ENCODE data around the gene KCNS3. TPM values are rescaled to one million over a fixed set of nuclear protein-coding genes. Genes with fewer than 3 reads are reported as not detected.

KCNS3 gene
- total RNA-seq, 1 experiment from 2014 or later: 35.0 TPM

GRCh38 chr2:17867133-17867532 is 11.3 kb upstream of the KCNS3 start:
- in situ Hi-C loops (cut with HindIII; ENCODE audit: low pct_unique_long_range_greater_than_20kb, low sequenced_read_pairs): loop anchor here (25.0 kb wide), 1 partner anchor 295 kb away; no protein-coding TSS in a partner anchor

GRCh38 chr2:17869128-17869527 is 9.3 kb upstream of the KCNS3 start:
- in situ Hi-C loops (cut with HindIII; ENCODE audit: low pct_unique_long_range_greater_than_20kb, low sequenced_read_pairs): loop anchor here (25.0 kb wide), 1 partner anchor 293 kb away; no protein-coding TSS in a partner anchor

More at GRCh38 chr2:17867133-17867532, 11.3 kb upstream of the KCNS3 start:
- no peak for DNase-seq (ENCODE audit: low read depth, low spot score)

GRCh38 chr2:17871639-17872038 is 6.8 kb upstream of the KCNS3 start:
- no peak for DNase-seq (ENCODE audit: low read depth, low spot score)
- in situ Hi-C loops (cut with HindIII; ENCODE audit: low pct_unique_long_range_greater_than_20kb, low sequenced_read_pairs): loop anchor here (25.0 kb wide), 1 partner anchor 291 kb away; no protein-coding TSS in a partner anchor

More at GRCh38 chr2:17869128-17869527, 9.3 kb upstream of the KCNS3 start:
- DNase-seq (ENCODE audit: low read depth, low spot score): peak; percentile 50

DNA sequence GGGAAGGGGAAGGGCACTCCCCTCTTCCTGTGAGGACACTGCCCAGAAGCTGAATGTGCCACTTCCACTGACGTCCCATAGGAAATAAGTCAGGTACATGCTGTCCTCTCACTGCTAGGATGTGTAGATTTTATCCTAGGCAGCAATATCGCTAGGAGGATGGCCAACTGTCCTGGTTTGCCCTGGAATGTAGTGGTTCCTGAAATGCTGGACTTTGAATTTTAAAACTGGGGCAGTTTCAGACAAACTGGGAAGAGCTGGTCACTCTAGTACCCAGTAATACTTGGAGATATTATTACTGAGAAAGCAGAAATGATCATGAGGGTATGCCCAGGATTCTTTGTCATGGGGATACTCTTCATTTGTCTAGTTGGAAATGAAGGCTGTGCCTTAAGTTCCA is 5.4 kb upstream of the KCNS3 start:
- no peak for DNase-seq (ENCODE audit: low read depth, low spot score)
- in situ Hi-C loops (cut with HindIII; ENCODE audit: low pct_unique_long_range_greater_than_20kb, low sequenced_read_pairs): loop anchor here (25.0 kb wide), 1 partner anchor 289 kb away; no protein-coding TSS in a partner anchor

DNA sequence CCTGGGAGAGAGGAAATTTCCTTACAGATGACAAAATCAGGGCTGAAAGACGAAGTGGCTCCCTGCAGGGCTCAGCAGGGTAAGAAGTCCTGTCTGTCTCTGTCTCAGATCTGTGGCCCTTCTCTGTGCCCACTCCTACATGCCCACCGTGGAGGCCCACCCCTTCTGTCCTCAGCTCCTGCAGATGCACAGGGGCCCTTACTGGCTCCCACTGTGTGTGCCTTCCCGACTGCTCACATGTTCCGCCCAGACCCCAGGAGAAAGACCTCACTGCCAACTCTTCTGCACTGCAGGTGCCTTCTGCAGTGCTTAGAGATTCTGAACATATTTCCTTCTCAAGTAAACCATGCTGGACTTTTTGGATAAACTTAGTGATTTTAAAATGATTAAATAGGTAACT is 1.9 kb upstream of the KCNS3 start:
- in situ Hi-C loops (cut with HindIII; ENCODE audit: low pct_unique_long_range_greater_than_20kb, low sequenced_read_pairs): no loop called here
- DNase-seq (ENCODE audit: low read depth, low spot score): no peak

DNA sequence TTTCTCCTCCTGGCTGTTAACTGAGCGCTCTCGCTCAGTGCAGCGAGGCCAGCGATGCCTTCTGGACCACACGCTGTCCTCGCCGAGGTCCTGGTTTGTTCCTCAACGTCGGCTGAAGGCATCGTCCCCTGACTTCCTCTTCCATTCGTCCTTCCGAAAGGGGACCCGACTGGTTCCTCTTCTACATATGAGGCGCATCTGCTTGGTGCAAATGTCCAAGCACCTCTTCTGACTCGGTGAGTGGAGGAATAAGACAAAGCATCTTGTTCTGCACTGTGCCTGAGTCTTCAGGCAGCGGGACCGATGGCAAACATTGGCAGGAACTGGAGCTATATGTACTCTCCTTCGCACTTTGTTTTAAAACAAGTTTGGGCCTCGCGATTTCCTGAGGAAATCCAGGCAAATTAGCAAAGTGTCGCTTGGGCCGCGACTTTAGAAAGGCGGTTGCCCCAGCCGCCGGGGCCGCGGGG is 621 bp upstream of the KCNS3 start:
- DNase-seq (ENCODE audit: low read depth, low spot score): no peak
- in situ Hi-C loops (cut with HindIII; ENCODE audit: low pct_unique_long_range_greater_than_20kb, low sequenced_read_pairs): no loop called here

GRCh38 chr2:17879137-17879912 is 858 bp downstream of the KCNS3 start:
- in situ Hi-C loops (cut with HindIII; ENCODE audit: low pct_unique_long_range_greater_than_20kb, low sequenced_read_pairs): no loop called here
- DNase-seq (ENCODE audit: low read depth, low spot score): peak; percentile 86

DNA sequence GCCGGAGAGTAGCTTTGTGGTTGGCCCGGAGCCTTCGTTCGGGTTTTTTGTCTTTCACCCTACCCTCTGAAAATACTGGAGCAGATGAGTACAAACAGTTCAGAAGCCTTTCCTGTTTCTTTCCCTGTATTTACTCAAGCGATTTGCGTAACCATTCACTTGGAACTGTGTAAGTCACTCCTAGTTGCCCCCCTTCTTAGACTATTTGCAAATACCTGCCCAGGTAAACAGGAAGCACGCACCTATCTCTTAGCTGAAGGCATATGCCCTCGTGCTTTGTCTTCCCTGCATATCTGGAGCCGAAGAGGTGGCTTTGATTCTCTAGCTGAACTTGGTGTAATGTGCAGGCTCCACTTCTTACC is 1.4 kb downstream of the KCNS3 start:
- no peak for DNase-seq (ENCODE audit: low read depth, low spot score)
- in situ Hi-C loops (cut with HindIII; ENCODE audit: low pct_unique_long_range_greater_than_20kb, low sequenced_read_pairs): no loop called here

DNA sequence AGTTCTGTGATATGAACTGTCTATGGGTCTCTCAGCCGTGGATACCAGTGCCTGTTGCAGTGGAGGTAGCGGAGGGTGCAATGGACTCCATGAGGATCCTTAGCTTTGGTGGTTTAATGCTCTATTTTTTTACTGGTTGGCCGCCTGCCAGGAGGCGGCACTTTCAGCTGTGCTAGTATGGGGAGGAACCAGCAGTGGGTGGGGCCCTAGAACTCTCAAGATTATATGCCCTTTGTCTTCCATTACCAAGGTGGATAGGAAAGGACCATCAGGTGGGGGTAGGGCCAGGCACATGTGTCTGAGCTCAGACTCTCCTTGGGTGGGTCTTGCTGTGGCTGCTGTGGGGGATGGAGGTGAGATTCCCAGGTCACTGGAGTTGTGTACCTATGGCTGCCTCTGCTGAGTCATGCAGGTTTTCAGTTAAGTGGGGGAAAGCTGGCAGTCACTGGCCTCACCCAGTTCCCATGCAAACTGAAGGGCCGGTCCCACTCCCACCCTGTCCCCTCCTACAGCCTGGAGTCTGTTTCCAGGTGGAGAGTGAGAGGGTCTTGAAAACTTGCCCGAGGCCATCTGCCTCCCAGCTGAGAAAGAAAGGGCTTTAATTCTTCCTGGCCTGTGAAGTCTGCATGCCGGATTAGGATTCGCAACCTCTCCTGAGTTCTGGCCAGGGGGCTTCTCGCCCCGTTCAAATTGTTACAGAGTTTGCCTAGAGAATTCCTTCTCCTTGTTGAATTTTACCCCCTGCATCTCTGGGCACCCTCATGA is 14.5 kb downstream of the KCNS3 start:
- peak; percentile 44 for DNase-seq (ENCODE audit: low read depth, low spot score)
- in situ Hi-C loops (cut with HindIII; ENCODE audit: low pct_unique_long_range_greater_than_20kb, low sequenced_read_pairs): no loop called here

- in situ Hi-C loops (cut with HindIII; ENCODE audit: low pct_unique_long_range_greater_than_20kb, low sequenced_read_pairs): no loop called here
- no peak for DNase-seq (ENCODE audit: low read depth, low spot score)
These were observed 15.5 kb downstream of the KCNS3 start for GRCh38 chr2:17894005-17894404.

DNA sequence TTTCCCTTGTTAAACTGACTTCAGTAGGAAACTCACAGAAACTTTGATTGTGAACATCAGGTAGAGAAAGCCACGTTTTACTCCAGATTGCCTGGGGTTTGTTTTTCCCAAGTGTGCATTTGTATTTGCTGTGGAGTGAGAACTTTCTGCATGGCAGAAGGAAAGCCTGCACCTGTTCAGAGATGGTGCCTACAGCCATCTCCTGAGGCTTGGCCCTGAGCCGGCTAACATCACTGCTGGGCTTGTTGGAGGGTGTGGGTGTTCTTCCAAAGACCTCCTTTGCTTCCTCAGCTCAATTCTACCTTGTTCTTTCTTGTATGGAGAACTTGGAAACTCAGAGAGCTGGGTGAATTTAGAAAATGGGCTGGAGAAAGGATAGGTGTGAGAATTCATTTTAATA is 16.1 kb downstream of the KCNS3 start:
- in situ Hi-C loops (cut with HindIII; ENCODE audit: low pct_unique_long_range_greater_than_20kb, low sequenced_read_pairs): no loop called here
- no peak for DNase-seq (ENCODE audit: low read depth, low spot score)

- in situ Hi-C loops (cut with HindIII; ENCODE audit: low pct_unique_long_range_greater_than_20kb, low sequenced_read_pairs): no loop called here
- DNase-seq (ENCODE audit: low read depth, low spot score): no peak
These were observed 21.4 kb downstream of the KCNS3 start for GRCh38 chr2:17899871-17900270.

GRCh38 chr2:17901246-17901645 is 22.8 kb downstream of the KCNS3 start:
- DNase-seq (ENCODE audit: low read depth, low spot score): no peak
- in situ Hi-C loops (cut with HindIII; ENCODE audit: low pct_unique_long_range_greater_than_20kb, low sequenced_read_pairs): no loop called here

DNA sequence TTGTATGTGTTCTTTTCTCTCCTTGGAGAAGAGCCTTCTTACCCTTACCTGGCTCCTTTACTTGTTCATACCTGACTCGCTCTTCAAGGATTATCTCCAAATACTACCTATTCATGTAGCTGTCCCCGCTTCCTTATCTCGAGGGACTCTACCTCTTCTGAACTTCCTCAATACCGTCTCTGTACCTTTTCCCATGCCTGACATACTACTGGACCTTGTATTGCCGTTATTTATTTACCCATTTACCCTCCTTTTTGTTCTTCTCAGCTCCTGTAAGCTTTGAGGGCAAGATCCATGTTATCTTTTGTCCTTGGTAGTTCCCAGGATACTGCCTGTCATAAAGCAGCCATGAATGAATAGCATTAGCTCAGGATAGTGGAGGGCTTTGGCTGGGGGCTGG is 32.5 kb downstream of the KCNS3 start:
- in situ Hi-C loops (cut with HindIII; ENCODE audit: low pct_unique_long_range_greater_than_20kb, low sequenced_read_pairs): no loop called here
- DNase-seq (ENCODE audit: low read depth, low spot score): no peak

DNA sequence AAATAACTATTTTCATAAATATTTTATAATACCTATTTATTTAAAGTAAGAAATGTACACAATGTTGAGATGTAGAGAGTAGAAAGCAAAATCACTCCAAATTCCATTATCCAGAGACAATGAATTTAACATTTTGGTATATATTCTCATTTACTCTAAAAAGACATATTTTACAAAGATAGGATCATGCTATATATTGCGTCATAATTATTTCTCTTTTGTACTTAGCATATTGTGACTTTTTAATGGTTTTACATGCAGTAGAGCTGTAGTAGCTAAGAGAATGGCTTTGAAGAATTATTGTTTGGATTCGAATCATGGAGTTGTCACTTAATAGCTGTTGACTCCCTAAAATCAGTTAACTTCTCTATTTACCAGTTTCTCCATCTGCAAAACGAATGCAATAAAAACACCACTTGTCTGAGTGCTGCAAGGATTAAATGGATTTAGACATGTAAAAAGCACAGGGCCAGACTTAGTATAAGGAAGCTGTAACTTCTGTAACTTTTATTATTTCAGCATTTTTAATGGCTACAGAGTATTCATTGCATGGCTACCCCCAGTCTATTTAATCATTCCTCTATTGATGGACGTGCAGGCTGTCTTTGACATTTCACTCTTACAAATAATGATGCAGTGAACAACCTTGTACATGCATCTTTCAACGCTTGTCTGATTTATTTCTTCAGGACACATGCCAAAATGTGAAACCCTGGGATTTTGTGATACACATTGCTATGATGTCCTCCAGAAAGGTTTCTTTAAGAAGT is 33.2 kb downstream of the KCNS3 start:
- no peak for DNase-seq (ENCODE audit: low read depth, low spot score)
- in situ Hi-C loops (cut with HindIII; ENCODE audit: low pct_unique_long_range_greater_than_20kb, low sequenced_read_pairs): no loop called here

GRCh38 chr2:17912266-17912691 is 33.8 kb downstream of the KCNS3 start:
- in situ Hi-C loops (cut with HindIII; ENCODE audit: low pct_unique_long_range_greater_than_20kb, low sequenced_read_pairs): no loop called here

DNA sequence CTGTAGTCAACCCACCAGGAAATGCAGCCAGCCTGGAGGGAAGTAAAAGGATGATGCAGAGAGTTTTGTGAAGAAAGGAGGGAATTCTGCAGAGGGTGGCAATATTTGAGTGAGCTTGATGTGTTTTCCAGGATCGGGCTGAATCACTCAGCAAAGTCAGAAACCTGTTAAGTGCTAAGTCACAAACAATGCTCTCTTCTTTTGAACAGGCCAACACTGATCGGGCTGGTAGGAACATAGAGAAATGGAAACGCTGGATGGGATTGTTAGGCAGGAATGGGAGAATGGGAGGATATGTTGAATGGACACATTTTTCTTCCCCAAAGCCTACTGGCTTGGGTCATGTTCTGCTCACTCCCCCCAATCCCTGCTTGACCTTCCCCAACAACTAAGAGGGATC is 36.6 kb downstream of the KCNS3 start:
- in situ Hi-C loops (cut with HindIII; ENCODE audit: low pct_unique_long_range_greater_than_20kb, low sequenced_read_pairs): no loop called here
- peak; percentile 89 for DNase-seq (ENCODE audit: low read depth, low spot score)

More at GRCh38 chr2:17912266-17912691, 33.8 kb downstream of the KCNS3 start:
- no peak for DNase-seq (ENCODE audit: low read depth, low spot score)

Data from SK-MEL-5 (cell line).